Jurkat, Clone E6-1 (cell line): ENCODE measurements around the gene PDXK.
"Not testable (repeated sequence)": the region's sequence is repeated elsewhere in the genome, so short reads cannot be mapped to it uniquely, and the experiment has no call there.

Experiments used
- DNase-seq: peaks from one replicate; pipeline ENCODE4 v3.0.0-alpha.2; 2011; ENCODE audit warnings: low read depth, low spot score
- H3K4me3 ChIP-seq: 2 replicates; pipeline ENCODE4 v1.5.1; 2011; ENCODE audit warnings: mild to moderate bottlenecking, low read length, control low read depth, moderate library complexity

Gene PDXK

GRCh38 chr21:43694437-43695079, 24.4 kb upstream of the PDXK start:
- no peak for DNase-seq
- no peak overlapping the region for H3K4me3 ChIP-seq

- DNase-seq, result no peak
- H3K4me3 ChIP-seq, result no peak overlapping the region
Observed at GRCh38 chr21:43696214-43696613, 22.7 kb upstream of the PDXK start.

DNA sequence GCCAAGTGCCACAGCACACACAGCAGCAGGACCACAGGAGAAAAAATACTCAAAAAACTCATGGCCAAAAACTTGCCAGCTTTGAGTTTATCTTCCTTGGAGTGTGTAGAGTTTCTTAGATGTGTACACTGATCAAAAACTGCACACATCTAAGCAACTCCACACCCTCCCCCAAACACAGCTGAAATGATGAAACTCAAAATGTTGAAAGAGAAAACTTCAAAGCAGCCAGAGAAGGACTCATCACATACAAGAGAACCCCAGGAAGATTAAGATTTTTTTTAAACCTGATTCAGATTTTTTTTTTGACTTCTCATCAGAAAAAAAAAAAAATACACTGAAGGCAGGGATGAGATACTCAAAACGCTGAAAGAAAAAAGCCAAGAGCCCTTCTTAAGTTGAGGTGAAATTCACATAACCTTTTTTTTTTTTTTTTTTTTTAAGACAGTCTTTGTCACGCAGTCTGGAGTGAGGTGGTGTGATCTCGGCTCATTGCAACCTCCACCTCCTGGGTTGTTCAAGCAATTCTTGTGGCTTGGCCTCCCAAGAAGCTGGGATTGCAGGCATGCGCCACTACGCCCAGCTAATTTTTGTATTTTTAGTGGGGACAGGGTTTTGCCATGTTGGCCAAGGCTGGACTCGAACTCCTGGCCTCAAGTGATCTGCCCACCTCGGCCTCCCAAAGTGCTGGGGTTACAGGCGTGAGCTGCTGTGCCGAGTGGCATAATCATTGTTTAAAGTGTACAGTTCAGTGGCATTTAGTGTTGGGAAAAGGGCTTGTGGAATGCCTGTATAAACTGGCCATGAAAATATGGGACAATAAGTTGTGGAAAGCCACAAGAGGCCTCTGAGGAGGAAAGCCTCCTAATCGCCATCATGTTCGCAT, 20.9 kb upstream of the PDXK start:
- peak; percentile 90 for DNase-seq
- no peak overlapping the region for H3K4me3 ChIP-seq

- not testable (repeated sequence) for DNase-seq
Observed at GRCh38 chr21:43699492-43699777, 19.5 kb upstream of the PDXK start.

GRCh38 chr21:43699933-43700599, 18.9 kb upstream of the PDXK start:
- DNase-seq, result no peak
- H3K4me3 ChIP-seq, result no peak overlapping the region

More at GRCh38 chr21:43699492-43699777, 19.5 kb upstream of the PDXK start:
- not testable (repeated sequence) for H3K4me3 ChIP-seq

DNA sequence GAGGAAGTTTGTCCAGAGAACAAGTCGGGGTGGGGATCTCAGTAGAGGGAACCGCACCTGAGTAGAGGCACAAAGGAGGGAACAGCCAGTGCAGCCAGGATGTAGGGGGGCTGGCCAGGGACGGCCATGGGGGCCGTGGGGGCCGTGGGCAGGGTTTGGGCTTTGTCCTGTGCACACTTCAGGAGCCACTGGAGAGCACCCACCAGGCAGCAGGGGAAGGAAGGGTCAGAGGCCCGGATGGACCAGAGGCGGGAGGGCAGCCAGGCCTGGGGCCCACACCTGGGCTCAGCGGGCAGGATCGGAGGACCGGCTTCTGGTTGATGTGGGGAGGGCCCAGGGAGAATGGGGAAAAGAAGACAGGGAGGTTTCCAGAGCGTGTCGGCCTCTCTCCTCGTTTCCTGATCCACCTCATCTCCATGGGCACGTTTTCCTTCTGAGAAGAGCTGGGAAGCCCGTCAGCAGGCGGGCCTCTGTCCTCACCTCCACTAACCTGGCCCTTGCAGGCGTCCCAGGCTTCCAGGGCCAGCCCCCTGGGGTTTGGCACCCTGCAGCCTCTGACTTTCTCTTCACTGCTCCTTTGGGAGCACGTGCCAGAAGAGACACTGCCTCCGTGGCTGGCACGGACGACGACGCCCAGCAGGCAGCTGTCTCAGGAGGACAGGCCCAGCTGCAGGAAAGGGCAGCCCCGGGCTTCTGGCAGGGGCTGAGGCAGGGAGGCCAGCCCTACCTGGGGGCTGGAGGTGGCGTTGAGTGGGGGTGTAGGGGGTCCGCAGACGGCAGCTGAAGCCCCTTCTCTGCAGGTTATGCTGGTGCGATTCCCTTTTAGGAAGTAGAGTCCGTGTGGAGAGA, 16.8 kb upstream of the PDXK start:
- no peak for DNase-seq
- H3K4me3 ChIP-seq, result no peak overlapping the region

DNA sequence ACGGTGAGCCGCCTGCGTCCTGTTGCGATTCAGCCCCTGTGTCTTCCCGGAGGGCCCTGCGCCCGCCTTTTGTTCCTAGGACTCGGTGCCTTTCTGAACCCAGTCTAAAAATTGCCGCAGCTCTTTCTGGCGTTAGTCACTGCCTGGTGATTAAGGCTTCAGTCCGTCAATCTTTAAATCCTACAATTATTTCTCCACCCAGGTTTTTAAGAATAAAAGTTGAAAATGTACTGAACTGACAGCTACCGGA, 16.2 kb upstream of the PDXK start:
- DNase-seq, result no peak

DNA sequence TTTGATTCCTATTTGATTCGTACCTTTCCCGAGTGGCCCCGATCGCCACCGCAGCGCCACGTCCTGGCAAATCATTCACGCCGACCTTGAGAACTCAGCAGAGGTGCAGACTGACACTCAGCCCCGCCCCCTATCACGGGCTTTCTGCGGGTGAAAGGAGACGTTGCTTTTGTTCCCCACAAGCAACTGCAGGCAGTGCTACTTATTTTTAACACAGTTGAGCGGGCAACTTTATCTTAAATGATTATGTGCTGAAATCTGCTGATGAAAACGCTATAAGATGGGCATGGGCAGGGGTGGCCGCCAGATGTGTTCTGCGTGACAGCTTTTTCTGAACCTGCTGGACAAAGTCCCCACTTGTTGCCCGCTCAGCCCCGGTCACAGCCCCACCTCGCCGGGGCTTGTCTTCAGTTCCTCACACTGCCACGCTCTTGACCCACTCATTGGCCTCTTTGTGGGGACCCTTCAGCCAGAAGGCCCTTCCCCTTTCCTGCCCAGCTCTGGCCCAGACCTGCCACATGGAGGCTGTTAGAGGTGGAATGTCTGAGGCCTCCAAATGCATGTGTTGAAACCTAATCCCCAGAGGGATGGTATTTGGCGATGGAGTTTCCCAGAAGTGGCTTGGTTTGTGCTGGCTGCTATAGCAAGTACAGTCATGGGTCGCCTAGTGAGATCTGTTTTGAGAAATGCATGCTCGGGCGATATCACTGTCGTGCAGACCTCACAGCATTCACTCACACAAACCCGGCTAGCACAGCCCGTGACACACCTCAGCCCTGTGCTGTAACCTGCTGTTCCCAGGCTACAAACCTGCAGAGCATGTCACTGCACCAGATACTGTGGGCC, 15.7 kb upstream of the PDXK start:
- DNase-seq, result no peak
- H3K4me3 ChIP-seq, result no peak overlapping the region

More for the DNA sequence above, 16.2 kb upstream of the PDXK start:
- no peak overlapping the region for H3K4me3 ChIP-seq

- no peak overlapping the region for H3K4me3 ChIP-seq
- no peak for DNase-seq
Observed at GRCh38 chr21:43707462-43707861, 11.5 kb upstream of the PDXK start.

DNA sequence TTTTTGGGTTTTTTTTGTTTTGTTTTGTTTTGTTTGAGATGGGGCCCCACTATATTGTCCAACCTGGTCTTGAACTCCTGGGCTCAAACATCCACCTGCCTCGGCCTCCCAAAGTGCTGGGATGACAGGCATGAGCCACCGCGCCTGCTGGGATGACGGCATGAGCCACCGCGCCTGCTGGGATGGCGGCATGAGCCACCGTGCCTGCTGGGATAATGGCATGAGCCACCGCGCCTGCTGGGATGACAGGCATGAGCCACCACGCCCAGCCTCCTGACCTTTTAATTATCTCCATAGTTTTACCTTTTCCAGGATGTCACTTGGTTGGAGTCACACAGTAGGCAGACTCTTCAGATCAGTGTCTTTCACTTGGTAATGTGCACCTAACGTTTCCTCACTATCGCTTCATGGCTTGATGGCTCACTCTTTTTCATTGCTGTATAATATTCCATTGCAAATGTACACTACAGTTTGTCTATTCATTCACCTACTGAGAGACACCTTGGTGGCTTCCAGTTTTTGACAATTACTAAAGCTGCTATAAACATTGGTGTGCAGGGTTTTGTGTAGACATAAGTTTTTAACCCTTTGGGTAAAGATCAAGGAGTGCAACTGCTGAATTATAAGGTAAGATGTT, 10.1 kb upstream of the PDXK start:
- DNase-seq, result no peak
- no peak overlapping the region for H3K4me3 ChIP-seq

- H3K4me3 ChIP-seq, result no peak overlapping the region
- DNase-seq, result no peak
Observed at GRCh38 chr21:43712268-43712942, 6.5 kb upstream of the PDXK start.

GRCh38 chr21:43713123-43713522, 5.8 kb upstream of the PDXK start:
- not testable (repeated sequence) for H3K4me3 ChIP-seq, DNase-seq

DNA sequence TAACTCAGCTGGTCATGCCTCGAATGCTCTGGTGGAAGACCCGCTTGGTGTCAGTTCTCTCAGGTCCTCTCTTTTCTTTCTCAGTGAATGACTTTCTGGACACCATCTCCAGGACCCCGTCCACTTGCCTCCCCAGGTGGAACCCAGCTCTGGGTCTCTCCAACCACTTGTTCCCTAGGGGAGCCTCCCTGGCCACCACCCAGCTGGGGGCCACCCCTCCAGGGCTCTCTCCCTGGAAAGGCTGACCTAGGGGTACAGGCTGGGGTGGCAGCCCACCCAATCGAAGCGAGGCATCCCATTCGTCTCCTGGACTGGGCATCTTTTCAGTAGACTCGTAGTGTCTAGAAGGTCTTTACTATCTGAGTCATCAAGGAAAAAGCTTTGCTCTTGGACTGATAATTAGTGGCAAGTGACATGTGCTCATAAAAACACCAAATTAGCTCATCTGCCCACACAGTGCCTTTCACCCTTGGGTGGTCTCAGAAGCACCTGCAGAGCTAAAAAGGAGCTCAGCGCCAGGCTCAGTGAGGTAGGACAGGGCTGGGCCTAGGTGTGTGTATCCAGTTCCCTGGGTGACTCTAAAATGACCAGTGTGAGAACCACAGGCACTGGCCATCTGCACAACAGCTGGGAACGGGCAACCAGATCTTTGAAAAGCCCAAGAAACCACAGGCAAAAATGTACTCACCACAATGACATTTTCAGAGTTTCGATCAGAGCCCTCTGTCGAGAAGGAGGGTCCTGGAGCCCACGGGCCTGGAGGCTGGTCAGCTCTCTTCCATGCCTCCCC, 2.4 kb upstream of the PDXK start:
- DNase-seq, result no peak
- no peak overlapping the region for H3K4me3 ChIP-seq

GRCh38 chr21:43717166-43717853, 1.6 kb upstream of the PDXK start:
- no peak overlapping the region for H3K4me3 ChIP-seq
- no peak for DNase-seq

DNA sequence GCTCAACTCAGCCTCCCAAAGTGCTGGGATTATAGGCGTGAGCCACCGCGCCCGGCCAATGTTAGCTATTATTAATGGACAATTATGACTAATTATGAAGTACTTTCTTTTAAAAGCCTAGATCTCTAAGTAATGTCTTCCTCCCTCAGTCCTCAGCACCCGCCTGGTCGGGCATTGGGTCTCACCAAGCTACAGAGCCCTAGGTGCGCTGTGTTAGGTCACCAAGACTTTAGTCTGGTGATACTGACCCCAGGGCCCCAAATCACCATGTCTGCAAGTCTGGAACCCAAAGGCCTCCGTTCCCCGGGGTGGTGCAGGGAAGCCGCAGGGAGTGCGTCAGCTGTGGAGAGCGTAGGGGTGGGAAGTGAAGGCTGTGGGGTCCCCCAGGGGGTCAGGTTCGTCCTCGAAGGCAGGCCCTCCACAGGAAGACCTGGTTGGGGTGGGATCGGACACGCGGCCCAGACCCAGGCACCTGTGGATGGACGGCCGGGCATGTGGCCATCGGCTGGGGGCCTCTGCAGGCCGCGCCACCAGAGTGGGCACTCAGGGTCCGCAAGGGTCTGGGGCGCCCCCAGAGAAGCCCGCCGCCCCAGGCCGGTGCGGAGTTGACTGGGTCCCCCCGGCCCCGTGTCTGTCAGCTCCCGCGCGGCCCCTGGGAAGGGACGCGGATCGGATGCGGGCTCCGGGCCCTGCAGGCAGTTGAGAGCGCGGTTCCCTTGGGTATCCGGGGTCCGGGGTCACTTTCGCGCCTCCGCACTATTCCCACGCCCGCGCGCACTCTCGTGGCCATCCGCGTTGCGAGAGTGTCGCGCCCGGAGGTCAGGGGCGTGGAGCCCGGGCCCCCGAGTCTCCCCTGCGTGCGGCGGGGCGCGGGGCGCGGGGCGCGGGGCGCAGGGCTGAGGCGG, 710 bp upstream of the PDXK start:
- DNase-seq, result no peak
- H3K4me3 ChIP-seq, result peak overlapping the region; percentile 71
